ENCODE data around the gene CELF2.
"Not testable (repeated sequence)": the region's sequence is repeated elsewhere in the genome, so short reads cannot be mapped to it uniquely, and the experiment has no call there.

CELF2 gene

GRCh38 chr10:10996966-10997620 lies 20.6 kb upstream of the CELF2 start:
- TF ChIP-seq ESRRG (CRISPR knock-in tag; IDR thresholded peaks at IDR 0.05) (no peak), ZNF70 (CRISPR knock-in tag; IDR thresholded peaks at IDR 0.05) (no peak), TOX (CRISPR knock-in tag; IDR thresholded peaks at IDR 0.05; ENCODE audit: borderline replicate concordance) (no peak), POU6F1 (CRISPR knock-in tag; IDR thresholded peaks at IDR 0.05; ENCODE audit: borderline replicate concordance, low read depth) (no peak), TCF4 (CRISPR knock-in tag; IDR thresholded peaks at IDR 0.05; ENCODE audit: borderline replicate concordance) (no peak)
- ATAC-seq = no peak

- ATAC-seq = not testable (repeated sequence)
Observed at GRCh38 chr10:10999501-10999900, 18.2 kb upstream of the CELF2 start.

- no peak for ATAC-seq
- TF ChIP-seq POU6F1 (CRISPR knock-in tag; IDR thresholded peaks at IDR 0.05; ENCODE audit: borderline replicate concordance, low read depth) (no peak), ZNF8 (CRISPR knock-in tag; IDR thresholded peaks at IDR 0.05) (no peak), ESRRG (CRISPR knock-in tag; IDR thresholded peaks at IDR 0.05) (no peak), CSDC2 (CRISPR knock-in tag; IDR thresholded peaks at IDR 0.05) (no peak), OSR1 (CRISPR knock-in tag; IDR thresholded peaks at IDR 0.05) (no peak), ZC3H10 (CRISPR knock-in tag; IDR thresholded peaks at IDR 0.05) (no peak), TOX (CRISPR knock-in tag; IDR thresholded peaks at IDR 0.05; ENCODE audit: borderline replicate concordance) (no peak), TSHZ2 (CRISPR knock-in tag; IDR thresholded peaks at IDR 0.05) (no peak), ISL1 (CRISPR knock-in tag; IDR thresholded peaks at IDR 0.05) (no peak), ARNTL (CRISPR knock-in tag; IDR thresholded peaks at IDR 0.05; ENCODE audit: borderline replicate concordance, low read depth) (no peak)
Observed at GRCh38 chr10:11002485-11002884, 15.2 kb upstream of the CELF2 start.

GRCh38 chr10:11002916-11003315 lies 14.8 kb upstream of the CELF2 start:
- no peak for TF ChIP-seq SNAI2 (CRISPR knock-in tag; IDR thresholded peaks at IDR 0.05)

GRCh38 chr10:11003679-11004078 lies 14.0 kb upstream of the CELF2 start:
- ATAC-seq = no peak
- TF ChIP-seq TSHZ2 (CRISPR knock-in tag; IDR thresholded peaks at IDR 0.05) (no peak), BACH2 (CRISPR knock-in tag; IDR thresholded peaks at IDR 0.05; ENCODE audit: borderline replicate concordance) (no peak), PATZ1 (CRISPR knock-in tag; IDR thresholded peaks at IDR 0.05; ENCODE audit: borderline replicate concordance) (no peak), TOX (CRISPR knock-in tag; IDR thresholded peaks at IDR 0.05; ENCODE audit: borderline replicate concordance) (no peak), ZFP30 (CRISPR knock-in tag; IDR thresholded peaks at IDR 0.05) (no peak), ARNTL (CRISPR knock-in tag; IDR thresholded peaks at IDR 0.05; ENCODE audit: borderline replicate concordance, low read depth) (no peak), ESRRG (CRISPR knock-in tag; IDR thresholded peaks at IDR 0.05) (no peak)

More at GRCh38 chr10:11002916-11003315, 14.8 kb upstream of the CELF2 start:
- no peak for ATAC-seq

Measured in SK-N-SH treated with all-trans-retinoic acid at 6 μM for 48 hours (cell line).